Measurements from ENCODE around the gene FUT7.

FUT7 gene

DNA sequence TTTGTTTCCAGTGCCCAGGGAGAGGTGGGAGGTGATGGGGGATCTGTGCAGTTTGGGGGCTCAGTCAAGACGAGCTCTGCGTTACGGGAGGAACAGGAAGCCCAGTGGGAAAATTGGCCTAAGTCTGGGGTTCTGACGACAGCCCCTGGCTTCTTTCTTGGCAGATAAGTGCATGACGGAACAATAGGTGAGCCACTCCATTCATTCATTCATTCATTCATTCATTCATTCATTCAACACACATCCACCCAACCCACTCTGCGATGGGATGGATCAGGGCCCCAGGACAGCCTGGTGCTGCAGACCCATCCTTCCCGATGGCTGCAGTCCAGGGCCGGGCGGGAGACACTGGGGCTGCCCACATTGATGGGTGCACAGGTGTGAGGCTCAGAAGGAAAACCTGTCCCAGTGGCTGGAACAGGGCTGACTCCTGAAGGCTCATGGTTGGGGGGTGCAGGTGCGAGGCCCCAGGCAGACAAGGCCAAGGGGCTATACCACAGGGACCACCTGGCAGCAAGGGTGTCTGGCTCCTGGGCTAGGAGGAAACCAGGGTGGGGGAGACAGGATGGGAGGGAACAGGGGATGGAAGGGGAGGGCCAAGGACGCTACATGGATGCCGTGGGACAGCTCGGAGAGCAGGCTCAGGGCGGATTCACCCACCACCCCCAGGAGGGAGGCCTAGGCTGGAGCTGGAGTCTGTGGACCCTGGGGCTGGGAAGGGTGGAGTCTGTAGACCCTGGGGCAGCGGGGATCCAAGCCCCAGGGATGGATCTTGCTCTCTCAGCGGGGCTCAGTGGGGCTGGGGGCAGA, 51.0 kb downstream of the FUT7 start:
- ATAC-seq, result no peak

All from activated CD4-positive, CD25-positive, alpha-beta regulatory T cell treated with anti-CD3 and anti-CD28 coated beads, Interleukin-2, amount 50 U/mL, for 24 hours (primary cell).